Stimulated activated CD8-positive, alpha-beta memory T cell treated with anti-CD3 and anti-CD28 coated beads, Interleukin-15, amount 100 ng/mL, for 48 hours (primary cell): Measurements from ENCODE around the gene SPON1.
"Not testable (repeated sequence)": the region's sequence is repeated elsewhere in the genome, so short reads cannot be mapped to it uniquely, and the experiment has no call there.

Source experiments
- DNase-seq, 2 donors: peaks; one replicate each; pipeline ENCODE4 v3.0.0-alpha.2; 2020; ENCODE audit warnings: low read depth in 2 of 2

SPON1 gene

GRCh38 chr11:14082338-14082737 is 119.8 kb downstream of the SPON1 start:
- no peak for DNase-seq

- not testable (repeated sequence) for DNase-seq
These were observed 126.3 kb downstream of the SPON1 start for GRCh38 chr11:14088861-14089260.

- DNase-seq: no peak
These were observed 127.4 kb downstream of the SPON1 start for GRCh38 chr11:14089690-14090462.

- not testable (repeated sequence) for DNase-seq
These were observed 128.1 kb downstream of the SPON1 start for GRCh38 chr11:14090631-14091030.

GRCh38 chr11:14093065-14093464 is 130.5 kb downstream of the SPON1 start:
- DNase-seq: no peak

- no peak for DNase-seq
These were observed 132.0 kb downstream of the SPON1 start for GRCh38 chr11:14094481-14095037.

GRCh38 chr11:14095882-14096281 is 133.4 kb downstream of the SPON1 start:
- no peak for DNase-seq

- no peak for DNase-seq
These were observed 134.1 kb downstream of the SPON1 start for GRCh38 chr11:14096606-14097005.

GRCh38 chr11:14101388-14101787 is 138.9 kb downstream of the SPON1 start:
- no peak for DNase-seq

- no peak for DNase-seq
These were observed 140.2 kb downstream of the SPON1 start for GRCh38 chr11:14102766-14103165.

GRCh38 chr11:14105446-14105845 is 142.9 kb downstream of the SPON1 start:
- DNase-seq: no peak

GRCh38 chr11:14106303-14107049 is 144.0 kb downstream of the SPON1 start:
- no peak for DNase-seq

- DNase-seq: no peak
These were observed 144.5 kb downstream of the SPON1 start for GRCh38 chr11:14107050-14107430.

- DNase-seq: no peak
These were observed 147.2 kb downstream of the SPON1 start for GRCh38 chr11:14109742-14110141.

- no peak for DNase-seq
These were observed 148.1 kb downstream of the SPON1 start for GRCh38 chr11:14110629-14111028.

- no peak for DNase-seq
These were observed 149.0 kb downstream of the SPON1 start for GRCh38 chr11:14111496-14111895.

GRCh38 chr11:14112721-14113120 is 150.2 kb downstream of the SPON1 start:
- DNase-seq: no peak

- no peak for DNase-seq
These were observed 151.7 kb downstream of the SPON1 start for GRCh38 chr11:14114269-14114668.

- no peak for DNase-seq
These were observed 152.3 kb downstream of the SPON1 start for GRCh38 chr11:14114786-14115185.

GRCh38 chr11:14117632-14118031 is 155.1 kb downstream of the SPON1 start:
- DNase-seq: no peak

GRCh38 chr11:14118072-14118471 is 155.5 kb downstream of the SPON1 start:
- DNase-seq: no peak

- no peak for DNase-seq
These were observed 156.8 kb downstream of the SPON1 start for GRCh38 chr11:14119357-14119756.

GRCh38 chr11:14124350-14124749 is 161.8 kb downstream of the SPON1 start:
- no peak for DNase-seq
